ENCODE measurements around the gene AKR7A2. TPM values are rescaled to one million over a fixed set of nuclear protein-coding genes. Genes with fewer than 3 reads are reported as not detected.
"Not testable (repeated sequence)": the region's sequence is repeated elsewhere in the genome, so short reads cannot be mapped to it uniquely, and the experiment has no call there.

AKR7A2 gene
- total RNA-seq, 4 donors from 2014 or later = 45.2 to 68.2 (median 59.6) TPM

GRCh38 chr1:19272064-19272463 lies 39.9 kb downstream of the AKR7A2 start:
- Histone ChIP-seq H3K9me3 (no peaks in the 10 kb centered on the region), H3K4me1 (peaks cover 0 to 9% (median 7%) of the 10 kb centered on the region in 4 donors), H3K4me3 (no peak overlapping the region), H3K27ac (replicated peaks in 1 of 4) (no peak overlapping the region), H3K27me3 (peaks cover 0 to 15% (median 4%) of the 10 kb centered on the region in 4 donors), H3K36me3 (no peaks in the 10 kb centered on the region)
- intact Hi-C loops (cut with DNase I) = no loop called here
- no peak for TF ChIP-seq POLR2AphosphoS5 (IDR thresholded peaks at IDR 0.05)
- TF ChIP-seq, protein P1, sequence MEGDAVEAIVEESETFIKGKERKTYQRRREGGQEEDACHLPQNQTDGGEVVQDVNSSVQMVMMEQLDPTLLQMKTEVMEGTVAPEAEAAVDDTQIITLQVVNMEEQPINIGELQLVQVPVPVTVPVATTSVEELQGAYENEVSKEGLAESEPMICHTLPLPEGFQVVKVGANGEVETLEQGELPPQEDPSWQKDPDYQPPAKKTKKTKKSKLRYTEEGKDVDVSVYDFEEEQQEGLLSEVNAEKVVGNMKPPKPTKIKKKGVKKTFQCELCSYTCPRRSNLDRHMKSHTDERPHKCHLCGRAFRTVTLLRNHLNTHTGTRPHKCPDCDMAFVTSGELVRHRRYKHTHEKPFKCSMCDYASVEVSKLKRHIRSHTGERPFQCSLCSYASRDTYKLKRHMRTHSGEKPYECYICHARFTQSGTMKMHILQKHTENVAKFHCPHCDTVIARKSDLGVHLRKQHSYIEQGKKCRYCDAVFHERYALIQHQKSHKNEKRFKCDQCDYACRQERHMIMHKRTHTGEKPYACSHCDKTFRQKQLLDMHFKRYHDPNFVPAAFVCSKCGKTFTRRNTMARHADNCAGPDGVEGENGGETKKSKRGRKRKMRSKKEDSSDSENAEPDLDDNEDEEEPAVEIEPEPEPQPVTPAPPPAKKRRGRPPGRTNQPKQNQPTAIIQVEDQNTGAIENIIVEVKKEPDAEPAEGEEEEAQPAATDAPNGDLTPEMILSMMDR (IDR thresholded peaks at IDR 0.05) = no peak
- TF ChIP-seq POLR2A (IDR thresholded peaks at IDR 0.05; ENCODE audit: low read depth) = no peak
- no peak for TF ChIP-seq EP300 (IDR thresholded peaks at IDR 0.05)
- DNase-seq (ENCODE audit: extremely low spot score) = no peak

- DNase-seq (ENCODE audit: extremely low spot score); H3K27ac ChIP-seq (replicated peaks in 1 of 4); intact Hi-C loops (cut with DNase I); H3K4me3 ChIP-seq; H3K9me3 ChIP-seq; H3K4me1 ChIP-seq; H3K36me3 ChIP-seq: not testable (repeated sequence)
- WGBS = 100% methylated on average over 1 of the region's 6 CpGs
- peaks cover 0 to 15% (median 4%) of the 10 kb centered on the region in 4 donors for H3K27me3 ChIP-seq
Observed at GRCh38 chr1:19270343-19270730, 41.6 kb downstream of the AKR7A2 start.

DNA sequence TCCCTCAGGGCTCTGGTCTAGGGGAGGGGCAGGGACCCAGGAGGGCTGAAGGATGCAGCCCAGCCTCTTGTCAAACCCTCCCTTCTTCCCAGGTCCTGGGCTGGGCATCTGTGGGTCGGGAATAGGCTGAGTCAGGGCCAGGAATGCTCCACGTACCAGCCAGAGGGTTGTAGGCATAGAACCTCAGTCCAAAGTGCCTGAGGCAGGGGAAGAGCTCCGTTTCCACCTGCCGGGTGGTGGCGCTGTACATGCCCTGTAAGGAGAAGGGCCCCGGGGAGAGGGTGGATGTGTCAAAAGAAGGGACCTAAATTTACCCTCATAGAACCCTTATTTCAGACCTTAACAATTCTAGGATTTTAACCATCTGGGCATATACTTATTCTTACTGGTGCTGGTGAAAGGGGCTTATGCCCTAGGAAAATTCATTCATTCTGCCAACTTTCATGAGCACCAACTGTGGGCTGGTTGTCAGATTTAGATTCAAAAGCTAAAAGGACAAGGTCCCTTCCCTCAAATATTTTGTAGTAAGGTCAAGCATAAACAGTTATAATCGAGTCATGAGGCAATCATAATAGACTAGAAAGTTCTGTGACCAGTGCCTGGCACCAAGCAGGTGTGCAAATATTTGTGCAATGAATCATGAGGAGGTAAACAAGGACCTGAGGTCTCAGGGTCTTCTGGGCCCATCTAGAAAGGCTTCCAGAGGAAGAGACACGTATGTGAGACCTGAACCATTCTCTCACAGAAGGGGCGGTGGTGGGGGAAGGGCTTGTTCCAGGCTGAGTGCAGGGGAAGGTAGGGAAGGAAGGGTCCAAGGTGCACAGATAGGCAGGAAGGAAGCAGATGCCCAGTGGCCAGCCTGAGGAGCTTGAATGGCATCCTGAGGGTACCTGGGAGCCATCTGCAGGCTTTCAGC lies 42.3 kb downstream of the AKR7A2 start:
- DNase-seq (ENCODE audit: extremely low spot score); H3K4me3 ChIP-seq; intact Hi-C loops (cut with DNase I); H3K27ac ChIP-seq (replicated peaks in 1 of 4); H3K36me3 ChIP-seq; H3K9me3 ChIP-seq; H3K4me1 ChIP-seq: not testable (repeated sequence)
- 85% methylated on average over 8 of the region's 9 CpGs for WGBS
- H3K27me3 ChIP-seq = peaks cover 0 to 15% (median 4%) of the 10 kb centered on the region in 4 donors

DNA sequence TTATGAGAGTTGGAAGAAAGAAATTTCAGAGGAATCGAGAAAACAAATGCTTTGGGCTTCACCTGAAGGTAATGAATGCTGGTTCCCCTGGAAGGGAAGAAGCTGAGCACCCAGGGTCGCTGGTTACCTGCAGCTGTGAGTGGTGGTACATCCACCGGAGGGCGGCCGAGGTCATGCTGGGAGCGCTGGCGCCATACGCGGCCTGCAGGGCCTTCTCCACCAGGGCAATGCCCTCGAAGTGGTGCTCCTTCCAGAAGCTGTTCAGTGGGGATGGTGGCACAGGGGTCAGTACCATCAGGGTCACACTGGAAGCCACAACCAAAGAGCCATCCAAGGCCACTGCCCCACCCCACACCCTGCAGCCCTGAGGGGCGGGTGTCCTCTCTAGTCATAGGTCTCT lies 43.5 kb downstream of the AKR7A2 start:
- no peak for TF ChIP-seq POLR2A (IDR thresholded peaks at IDR 0.05; ENCODE audit: low read depth)
- TF ChIP-seq POLR2AphosphoS5 (IDR thresholded peaks at IDR 0.05) = no peak
- no peak for TF ChIP-seq EP300 (IDR thresholded peaks at IDR 0.05)
- TF ChIP-seq, protein P1 (IDR thresholded peaks at IDR 0.05) = no peak
- H3K27ac ChIP-seq (replicated peaks in 1 of 4) = no peak overlapping the region
- no peak for DNase-seq (ENCODE audit: extremely low spot score)
- H3K4me1 ChIP-seq = peaks cover 0 to under 1% (median 0%) of the 10 kb centered on the region in 4 donors
- no peak overlapping the region for H3K4me3 ChIP-seq
- peaks cover 0 to 5% (median 0%) of the 10 kb centered on the region in 4 donors for H3K27me3 ChIP-seq
- H3K9me3 ChIP-seq = no peaks in the 10 kb centered on the region
- no peaks in the 10 kb centered on the region for H3K36me3 ChIP-seq
- 89% methylated on average over 10 of the region's 11 CpGs for WGBS
- intact Hi-C loops (cut with DNase I) = no loop called here

DNA sequence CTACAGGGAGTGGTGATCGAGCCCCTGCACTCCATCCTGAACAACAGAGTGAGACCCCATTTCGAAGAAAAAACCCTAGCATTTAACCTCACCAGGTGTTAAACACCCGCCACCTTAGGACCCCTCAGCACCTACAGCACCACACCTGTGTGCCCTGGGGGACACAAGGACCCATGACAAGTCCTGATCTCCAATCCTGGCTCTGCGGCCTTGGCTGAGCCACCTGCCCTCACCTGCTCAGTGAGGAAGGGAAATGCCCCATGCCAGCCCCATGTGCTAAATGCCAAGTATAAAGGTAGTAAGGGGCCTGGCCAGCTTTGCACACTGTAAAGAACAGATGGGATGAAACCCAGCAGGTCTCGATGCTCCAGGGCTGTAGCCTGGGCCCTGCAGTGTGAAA lies 49.2 kb downstream of the AKR7A2 start:
- 86% methylated on average over 4 of the region's 5 CpGs for WGBS

More for the DNA sequence above, 49.2 kb downstream of the AKR7A2 start:
- Histone ChIP-seq H3K9me3 (no peaks in the 10 kb centered on the region), H3K4me1 (no peaks in the 10 kb centered on the region), H3K27me3 (no peaks in the 10 kb centered on the region), H3K4me3 (no peak overlapping the region), H3K36me3 (peaks cover 15 to 34% (median 31%) of the 10 kb centered on the region in 4 donors), H3K27ac (replicated peaks in 1 of 4) (no peak overlapping the region)
- TF ChIP-seq, protein P1 (IDR thresholded peaks at IDR 0.05) = no peak
- no peak for TF ChIP-seq POLR2A (IDR thresholded peaks at IDR 0.05; ENCODE audit: low read depth)
- no peak for TF ChIP-seq EP300 (IDR thresholded peaks at IDR 0.05)
- TF ChIP-seq POLR2AphosphoS5 (IDR thresholded peaks at IDR 0.05) = no peak
- no peak for DNase-seq (ENCODE audit: extremely low spot score)
- intact Hi-C loops (cut with DNase I) = no loop called here
